Gastrocnemius medialis (tissue), 4 donors: ENCODE data around the gene NLGN4X. TPM values are rescaled to one million over a fixed set of nuclear protein-coding genes. Genes with fewer than 3 reads are reported as not detected.

Source experiments
- ATAC-seq, 2 donors: fragments of 150-250 bp; one replicate each; pipeline ENCODE4 v1.9.1; 2016
- DNase-seq, 2 donors: peaks; one replicate each; pipeline ENCODE4 v3.0.0-alpha.2; 2019
- H3K27ac ChIP-seq, 4 donors: fragments of 200-600 bp; sonication (generic); 1 replicate in 1 of 4; 2 replicates in 3 of 4; pipeline ENCODE4 v1.5.1; 2016 to 2018; ENCODE audit warnings: mild to moderate bottlenecking in 2 of 4, moderate library complexity in 1 of 4
- H3K27me3 ChIP-seq, 3 donors: fragments of 200-600 bp; sonication (generic) in 2 of 3; 1 replicate in 1 of 3; 2 replicates in 2 of 3; pipeline versions ENCODE4 v1.5.1 to v1.6.0; 2016 to 2019; ENCODE audit warnings: mild to moderate bottlenecking in 1 of 3, moderate library complexity in 1 of 3
- H3K36me3 ChIP-seq, 2 donors: fragments of 200-600 bp; sonication (generic) in 1 of 2; one replicate each; pipeline ENCODE4 v1.5.1; 2017 to 2018
- H3K4me1 ChIP-seq, 2 donors: fragments of 200-600 bp; sonication (generic) in 1 of 2; one replicate each; pipeline ENCODE4 v1.5.1; 2016 to 2017; ENCODE audit warnings: mild to moderate bottlenecking in 2 of 2
- H3K4me3 ChIP-seq, 4 donors: fragments of 200-600 bp; sonication (generic) in 3 of 4; 1 replicate in 1 of 4; 2 replicates in 3 of 4; pipeline ENCODE4 v1.5.1; 2016 to 2019; ENCODE audit warnings: mild to moderate bottlenecking in 2 of 4
- H3K9me3 ChIP-seq, 3 donors: fragments of 200-600 bp; sonication (generic) in 2 of 3; 1 replicate in 1 of 3; 2 replicates in 2 of 3; pipeline ENCODE4 v1.5.1; 2016 to 2019
- CTCF ChIP-seq, 5 experiments: fragments of 450-650 bp in 3 of 5; fragments of 200-600 bp in 2 of 5; sonication (generic) in 2 of 5; IDR thresholded peaks in 4 of 5; conservative IDR thresholded peaks in 1 of 5; 1 replicate in 4 of 5; 2 replicates in 1 of 5; pipeline ENCODE4 v1.5.1; 2016 to 2019; ENCODE audit warnings: antibody characterized with exemption in 5 of 5, mild to moderate bottlenecking in 3 of 5, moderate library complexity in 3 of 5
- POLR2A ChIP-seq, 2 donors: fragments of 450-650 bp; IDR thresholded peaks; one replicate each; pipeline ENCODE4 v1.6.1; 2017; ENCODE audit warnings: antibody characterized with exemption in 2 of 2, mild to moderate bottlenecking in 2 of 2, moderate library complexity in 2 of 2
- in situ Hi-C, 4 donors: fragments of 200-750 bp; cut with MboI; loops; one replicate each; pipeline versions ENCODE4 v1.15.0 to v1.8.0; 2017; ENCODE audit warnings: low sequenced_read_pairs in 4 of 4
- intact Hi-C: fragments of 100-400 bp; cut with DNase I; formaldehyde crosslinking; loops from one replicate; pipeline ENCODE4 v1.15.1; 2023; ENCODE audit warnings: low total_unique reads
- total RNA-seq, 4 donors: library from RNA; depleted of rRNA; stranded (reverse); fragments of >200 nt; gene quantifications; one replicate each; pipeline versions ENCODE4 v1.1.0 to v1.2.3, GENCODE V29; 2016

The NLGN4X gene
- total RNA-seq, 4 donors from 2014 or later: 0.31 to 0.52 (median 0.47) TPM

GRCh38 chrX:6129195-6129594, 99.5 kb downstream of the NLGN4X start:
- no peak overlapping the region for H3K4me3 ChIP-seq
- H3K9me3 ChIP-seq: no peaks in the 10 kb centered on the region
- TF ChIP-seq POLR2A (IDR thresholded peaks at IDR 0.05): no peak
- no peak for TF ChIP-seq CTCF (IDR thresholded peaks at IDR 0.05 in 4 of 5, conservative IDR thresholded peaks at IDR 0.05 in 1 of 5)
- no peak overlapping the region for H3K27ac ChIP-seq
- intact Hi-C loops (no loop called here), in situ Hi-C loops (no loop called here)
- no peaks in the 10 kb centered on the region for H3K36me3 ChIP-seq
- no peaks in the 10 kb centered on the region for H3K27me3 ChIP-seq
- DNase-seq: no peak
- no peaks in the 10 kb centered on the region for H3K4me1 ChIP-seq
- ATAC-seq: no peak

GRCh38 chrX:6120329-6120728, 108.3 kb downstream of the NLGN4X start:
- H3K27ac ChIP-seq: no peak overlapping the region
- no peaks in the 10 kb centered on the region for H3K9me3 ChIP-seq
- in situ Hi-C loops: no loop called here
- no peaks in the 10 kb centered on the region for H3K36me3 ChIP-seq
- no peaks in the 10 kb centered on the region for H3K4me1 ChIP-seq
- no peak overlapping the region for H3K4me3 ChIP-seq
- ATAC-seq (no peak), DNase-seq (no peak)
- no peak for TF ChIP-seq CTCF (IDR thresholded peaks at IDR 0.05 in 4 of 5, conservative IDR thresholded peaks at IDR 0.05 in 1 of 5)
- TF ChIP-seq POLR2A (IDR thresholded peaks at IDR 0.05): no peak
- intact Hi-C loops: no loop called here
- no peaks in the 10 kb centered on the region for H3K27me3 ChIP-seq

- TF ChIP-seq CTCF (IDR thresholded peaks at IDR 0.05 in 4 of 5, conservative IDR thresholded peaks at IDR 0.05 in 1 of 5): no peak
- TF ChIP-seq POLR2A (IDR thresholded peaks at IDR 0.05): no peak
- H3K36me3 ChIP-seq: no peaks in the 10 kb centered on the region
- no peak for DNase-seq
- no peaks in the 10 kb centered on the region for H3K9me3 ChIP-seq
- no peak for ATAC-seq
- H3K27ac ChIP-seq: no peak overlapping the region
- H3K4me3 ChIP-seq: no peak overlapping the region
- intact Hi-C loops (no loop called here), in situ Hi-C loops (no loop called here)
- H3K4me1 ChIP-seq: no peaks in the 10 kb centered on the region
- H3K27me3 ChIP-seq: no peaks in the 10 kb centered on the region
Observed at GRCh38 chrX:6095469-6095868, 133.2 kb downstream of the NLGN4X start.

- DNase-seq (no peak), ATAC-seq (no peak)
- H3K27me3 ChIP-seq: no peaks in the 10 kb centered on the region
- H3K36me3 ChIP-seq: no peaks in the 10 kb centered on the region
- no peak for TF ChIP-seq CTCF (IDR thresholded peaks at IDR 0.05 in 4 of 5, conservative IDR thresholded peaks at IDR 0.05 in 1 of 5)
- no peak for TF ChIP-seq POLR2A (IDR thresholded peaks at IDR 0.05)
- H3K9me3 ChIP-seq: no peaks in the 10 kb centered on the region
- in situ Hi-C loops: no loop called here
- H3K4me1 ChIP-seq: no peaks in the 10 kb centered on the region
- intact Hi-C loops: no loop called here
- H3K27ac ChIP-seq: no peak overlapping the region
- no peak overlapping the region for H3K4me3 ChIP-seq
Observed at GRCh38 chrX:6074532-6074931, 154.1 kb downstream of the NLGN4X start.

GRCh38 chrX:6071731-6072130, 156.9 kb downstream of the NLGN4X start:
- intact Hi-C loops: no loop called here
- no peak overlapping the region for H3K27ac ChIP-seq
- no peaks in the 10 kb centered on the region for H3K27me3 ChIP-seq
- H3K4me1 ChIP-seq: no peaks in the 10 kb centered on the region
- in situ Hi-C loops: no loop called here
- no peak overlapping the region for H3K4me3 ChIP-seq
- DNase-seq: no peak
- no peaks in the 10 kb centered on the region for H3K36me3 ChIP-seq
- ATAC-seq: no peak
- TF ChIP-seq CTCF (IDR thresholded peaks at IDR 0.05 in 4 of 5, conservative IDR thresholded peaks at IDR 0.05 in 1 of 5) (no peak), POLR2A (IDR thresholded peaks at IDR 0.05) (no peak)
- no peaks in the 10 kb centered on the region for H3K9me3 ChIP-seq
